Measurements from ENCODE around the gene PCGF5. TPM values are rescaled to one million over a fixed set of nuclear protein-coding genes. Genes with fewer than 3 reads are reported as not detected.
A peak's percentile ranks its signal among the peaks of the same experiment; 100 is the strongest.

The PCGF5 gene
- total and polyA plus RNA-seq, 10 of the 15 experiments (the other 5 are each of a cell fraction or from before 2014, with no cell fraction given), result 33.2 to 79.7 (median 50.7) TPM

GRCh38 chr10:91226093-91226492, 5.6 kb downstream of the PCGF5 start:
- TF ChIP-seq, protein P1, sequence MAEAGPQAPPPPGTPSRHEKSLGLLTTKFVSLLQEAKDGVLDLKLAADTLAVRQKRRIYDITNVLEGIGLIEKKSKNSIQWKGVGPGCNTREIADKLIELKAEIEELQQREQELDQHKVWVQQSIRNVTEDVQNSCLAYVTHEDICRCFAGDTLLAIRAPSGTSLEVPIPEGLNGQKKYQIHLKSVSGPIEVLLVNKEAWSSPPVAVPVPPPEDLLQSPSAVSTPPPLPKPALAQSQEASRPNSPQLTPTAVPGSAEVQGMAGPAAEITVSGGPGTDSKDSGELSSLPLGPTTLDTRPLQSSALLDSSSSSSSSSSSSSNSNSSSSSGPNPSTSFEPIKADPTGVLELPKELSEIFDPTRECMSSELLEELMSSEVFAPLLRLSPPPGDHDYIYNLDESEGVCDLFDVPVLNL (IDR thresholded peaks at IDR 0.05; ENCODE audit: low read depth, low read length), result no peak
- peak; percentile 46 for TF ChIP-seq ZNF384 (IDR thresholded peaks at IDR 0.05; ENCODE audit: borderline replicate concordance, low read depth, low read length)
- peak; percentile 36; the same call in 1 of the 2 replicates for TF ChIP-seq ZBTB40 (IDR thresholded peaks at IDR 0.05; ENCODE audit: borderline replicate concordance)
- H4K20me1 ChIP-seq (ENCODE audit: control insufficient read depth, insufficient read depth), result no peaks in the 10 kb centered on the region
- H3K36me3 ChIP-seq (ENCODE audit: control insufficient read depth in 2 of 2, insufficient read depth in 2 of 2, low read length in 1 of 2), result peaks cover 0 to 10% of the 10 kb centered on the region in 2 experiments; a peak in 2 of 4 replicates
- H3K4me2 ChIP-seq (ENCODE audit: control insufficient read depth, insufficient read depth), result peak overlapping the region; percentile 53
- ATAC-seq, result no peak
- ChIA-PET RAD21 (ENCODE audit: unreplicated experiment) (interaction anchor here (0.7 to 4.9 kb wide), 5 partner anchors 12 to 209 kb away, joined by 3 to 30 read pairs (median 5); no protein-coding TSS in a partner anchor), CTCF (interaction anchor here (1.0 to 5.0 kb wide), 8 partner anchors 15 to 314 kb away, joined by 3 to 30 read pairs (median 4); no protein-coding TSS in a partner anchor), POLR2A (interaction anchor here (0.7 to 1.2 kb wide), 3 partner anchors 25 to 313 kb away, joined by 3 to 6 read pairs (median 3); no protein-coding TSS in a partner anchor), SMC1A (ENCODE audit: uncharacterized antibody, unreplicated experiment) (interaction anchor here (0.8 to 7.1 kb wide), 8 partner anchors 14 to 232 kb away, joined by 3 to 56 read pairs (median 18); no protein-coding TSS in a partner anchor)
- H3K4me3 ChIP-seq, result no peak overlapping the region
- WGBS (ENCODE audit: insufficient coverage, insufficient replicate concordance, low lambda C conversion rate, missing lambda C conversion rate), result 85% methylated on average over 3 of the region's 3 CpGs
- H3K4me1 ChIP-seq (ENCODE audit: control insufficient read depth, insufficient read depth, low read length), result peaks cover 9% of the 10 kb centered on the region
- H3K79me2 ChIP-seq (ENCODE audit: control insufficient read depth, insufficient read depth, low read length), result peaks cover 74% of the 10 kb centered on the region
- H3K27me3 ChIP-seq (replicated peaks in 1 of 2; ENCODE audit: control insufficient read depth in 2 of 2, insufficient read depth in 2 of 2, low read length in 1 of 2), result no peaks in the 10 kb centered on the region
- no peak for DNase-seq (ENCODE audit: low read depth, low spot score)
- intact Hi-C loops (cut with micrococcal nuclease; ENCODE audit: unreplicated experiment), result no loop called here
- no peak overlapping the region for H2AFZ ChIP-seq (ENCODE audit: control insufficient read depth, low read depth, low read length)
- no peaks in the 10 kb centered on the region for H3K9me3 ChIP-seq (replicated peaks; ENCODE audit: control insufficient read depth, insufficient read depth, low read length)
- no TSS peak for BruUV-seq (replicated peaks)
- no peak for FAIRE-seq
- in situ Hi-C loops (cut with MboI), result no loop called here
- H3K9ac ChIP-seq (ENCODE audit: control insufficient read depth, insufficient read depth, low read length), result no peak overlapping the region; the same call in 1 of the 2 replicates
- no peak overlapping the region for H3K27ac ChIP-seq (ENCODE audit: control insufficient read depth, insufficient read depth)

Data from GM12878 (cell line).